ENCODE measurements around the gene FRG2B.
"Not testable (repeated sequence)": the region's sequence is repeated elsewhere in the genome, so short reads cannot be mapped to it uniquely, and the experiment has no call there.

FRG2B gene

DNA sequence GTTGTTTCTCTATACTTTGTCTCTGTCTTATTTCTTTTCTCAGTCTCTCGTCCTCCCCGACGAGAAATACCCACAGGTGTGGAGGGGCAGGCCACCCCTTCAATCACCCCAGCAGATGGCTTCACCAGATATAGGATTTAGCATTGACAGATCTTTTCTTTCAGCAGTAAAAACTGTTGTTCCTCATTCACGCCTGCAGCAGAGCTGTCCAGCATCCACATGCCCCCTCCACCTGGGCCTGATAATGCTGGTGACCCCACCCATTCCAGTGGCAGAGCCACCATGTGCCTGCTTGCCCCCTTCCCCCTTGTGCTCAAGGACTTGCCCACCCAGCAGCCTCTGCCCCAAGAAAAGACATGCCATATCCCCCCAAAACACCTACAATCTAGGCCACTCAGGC is 15.5 kb downstream of the FRG2B start:
- Histone ChIP-seq H3K4me1 (no peaks in the 10 kb centered on the region), H3K4me3 (ENCODE audit: low read depth, low read length) (no peak overlapping the region), H3K9ac (no peak overlapping the region), H3K27ac (no peak overlapping the region), H2AFZ (no peak overlapping the region), H3K36me3 (ENCODE audit: control insufficient read depth, insufficient read depth, low read length) (no peaks in the 10 kb centered on the region), H3K79me2 (no peaks in the 10 kb centered on the region), H3K9me3 (ENCODE audit: control insufficient read depth, low read length) (no peaks in the 10 kb centered on the region), H3K4me2 (ENCODE audit: low read length) (no peak overlapping the region), H3K27me3 (ENCODE audit: control insufficient read depth, insufficient read depth, low read length) (no peaks in the 10 kb centered on the region)
- no peak for TF ChIP-seq CTCF (IDR thresholded peaks at IDR 0.05)

- no peak overlapping the region for H2AFZ ChIP-seq
- no peak overlapping the region for H3K27ac ChIP-seq
- no peak overlapping the region for H3K4me2 ChIP-seq (ENCODE audit: low read length)
- TF ChIP-seq CTCF (IDR thresholded peaks at IDR 0.05), result peak; percentile 40
- H3K9me3 ChIP-seq (ENCODE audit: control insufficient read depth, low read length), result no peaks in the 10 kb centered on the region
- no peaks in the 10 kb centered on the region for H3K36me3 ChIP-seq (ENCODE audit: control insufficient read depth, insufficient read depth, low read length)
- H3K9ac ChIP-seq, result no peak overlapping the region
- no peaks in the 10 kb centered on the region for H3K27me3 ChIP-seq (ENCODE audit: control insufficient read depth, insufficient read depth, low read length)
- no peaks in the 10 kb centered on the region for H3K79me2 ChIP-seq
- H3K4me3 ChIP-seq (ENCODE audit: low read depth, low read length), result no peak overlapping the region
- no peaks in the 10 kb centered on the region for H3K4me1 ChIP-seq
Observed at GRCh38 chr10:133608855-133609254, 17.7 kb downstream of the FRG2B start.

DNA sequence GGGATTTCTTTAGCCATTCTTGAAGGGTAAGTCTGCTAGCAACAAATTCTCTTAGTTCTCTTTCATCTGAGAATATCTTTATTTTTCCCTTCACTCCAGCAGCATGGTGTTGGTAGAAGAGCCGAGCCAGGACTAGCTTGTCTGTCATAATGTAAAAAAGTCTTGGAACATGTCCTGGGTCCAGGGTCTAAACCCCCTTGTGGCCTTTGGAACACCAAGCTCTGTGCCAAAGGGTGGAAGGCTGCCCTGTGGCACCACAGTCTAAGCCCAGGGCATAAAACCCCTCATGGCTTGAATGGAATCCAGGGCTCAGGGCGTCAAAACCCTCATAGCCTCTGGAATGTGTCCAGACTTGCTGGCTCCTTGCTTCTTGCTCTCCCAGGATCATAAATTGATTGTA is 23.2 kb downstream of the FRG2B start:
- not testable (repeated sequence) for H3K27me3 ChIP-seq (ENCODE audit: control insufficient read depth, insufficient read depth, low read length); H3K4me1 ChIP-seq; H3K9ac ChIP-seq; H3K36me3 ChIP-seq (ENCODE audit: control insufficient read depth, insufficient read depth, low read length); H2AFZ ChIP-seq; H3K4me3 ChIP-seq (ENCODE audit: low read depth, low read length); H3K9me3 ChIP-seq (ENCODE audit: control insufficient read depth, low read length); H3K4me2 ChIP-seq (ENCODE audit: low read length); H3K79me2 ChIP-seq; H3K27ac ChIP-seq

DNA sequence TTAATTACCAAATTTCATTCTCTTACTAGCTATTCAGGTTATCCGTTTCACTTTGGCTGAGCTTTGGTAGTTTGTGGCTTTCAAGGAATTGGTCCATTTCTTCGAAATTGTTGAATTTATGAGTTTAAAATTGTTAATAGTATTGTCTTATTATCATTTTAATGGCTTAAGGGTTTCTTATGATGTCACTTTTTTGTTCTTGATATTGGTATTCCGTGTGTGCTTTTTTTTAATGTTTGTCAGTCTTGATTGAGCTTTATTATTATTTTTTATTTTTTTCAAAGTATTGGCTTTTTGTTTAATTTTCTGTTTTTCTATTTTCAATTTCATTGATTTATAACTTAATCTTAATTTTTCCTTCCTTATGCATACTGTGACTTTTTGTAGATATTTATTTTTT is 25.9 kb downstream of the FRG2B start:
- H3K27me3 ChIP-seq (ENCODE audit: control insufficient read depth, insufficient read depth, low read length), result no peaks in the 10 kb centered on the region
- H3K4me2 ChIP-seq (ENCODE audit: low read length), result no peak overlapping the region
- H3K79me2 ChIP-seq, result no peaks in the 10 kb centered on the region
- H3K4me1 ChIP-seq, result no peaks in the 10 kb centered on the region
- no peak overlapping the region for H2AFZ ChIP-seq
- no peaks in the 10 kb centered on the region for H3K36me3 ChIP-seq (ENCODE audit: control insufficient read depth, insufficient read depth, low read length)
- no peaks in the 10 kb centered on the region for H3K9me3 ChIP-seq (ENCODE audit: control insufficient read depth, low read length)
- no peak overlapping the region for H3K4me3 ChIP-seq (ENCODE audit: low read depth, low read length)
- H3K9ac ChIP-seq, result no peak overlapping the region
- TF ChIP-seq CTCF (IDR thresholded peaks at IDR 0.05), result no peak
- no peak overlapping the region for H3K27ac ChIP-seq

GRCh38 chr10:133599869-133600268 is 26.7 kb downstream of the FRG2B start:
- not testable (repeated sequence) for H3K9me3 ChIP-seq (ENCODE audit: control insufficient read depth, low read length); H3K27me3 ChIP-seq (ENCODE audit: control insufficient read depth, insufficient read depth, low read length); H3K79me2 ChIP-seq; H2AFZ ChIP-seq; H3K4me1 ChIP-seq; H3K4me2 ChIP-seq (ENCODE audit: low read length); H3K27ac ChIP-seq; H3K36me3 ChIP-seq (ENCODE audit: control insufficient read depth, insufficient read depth, low read length); H3K9ac ChIP-seq; H3K4me3 ChIP-seq (ENCODE audit: low read depth, low read length)

- no peaks in the 10 kb centered on the region for H3K4me1 ChIP-seq
- no peak overlapping the region for H2AFZ ChIP-seq
- no peaks in the 10 kb centered on the region for H3K79me2 ChIP-seq
- H3K9me3 ChIP-seq (ENCODE audit: control insufficient read depth, low read length), result no peaks in the 10 kb centered on the region
- no peaks in the 10 kb centered on the region for H3K27me3 ChIP-seq (ENCODE audit: control insufficient read depth, insufficient read depth, low read length)
- H3K9ac ChIP-seq, result no peak overlapping the region
- no peak for TF ChIP-seq CTCF (IDR thresholded peaks at IDR 0.05)
- no peak overlapping the region for H3K4me2 ChIP-seq (ENCODE audit: low read length)
- H3K4me3 ChIP-seq (ENCODE audit: low read depth, low read length), result no peak overlapping the region
- no peak overlapping the region for H3K27ac ChIP-seq
- no peaks in the 10 kb centered on the region for H3K36me3 ChIP-seq (ENCODE audit: control insufficient read depth, insufficient read depth, low read length)
Observed at GRCh38 chr10:133592716-133593115, 33.9 kb downstream of the FRG2B start.
